Naive B cell (primary cell): Measurements from ENCODE around the gene LPGAT1. TPM values are rescaled to one million over a fixed set of nuclear protein-coding genes. Genes with fewer than 3 reads are reported as not detected.
A peak's percentile ranks its signal among the peaks of the same experiment; 100 is the strongest.
"Not testable (repeated sequence)": the region's sequence is repeated elsewhere in the genome, so short reads cannot be mapped to it uniquely, and the experiment has no call there.

Source experiments
- ATAC-seq, 2 donors: fragments of 150-1000 bp; cut with Tn5 transposase; 2 replicates each; pipeline ENCODE4 v1.10.0; 2021; ENCODE audit warnings: low read depth in 2 of 2, mild to moderate bottlenecking in 2 of 2, moderate library complexity in 2 of 2
- DNase-seq: peaks from one replicate; pipeline ENCODE4 v3.0.0; 2022
- H3K27ac Mint-ChIP-seq, 6 donors: one replicate each; pipeline ENCODE4 v1.8.0; 2020 to 2022; ENCODE audit warnings: mild to moderate bottlenecking in 6 of 6, mixed read lengths in 6 of 6, moderate library complexity in 5 of 6, inconsistent platforms in 2 of 6
- H3K27me3 Mint-ChIP-seq, 3 donors: one replicate each; pipeline ENCODE4 v1.8.0; 2021 to 2022; ENCODE audit warnings: mixed read lengths in 3 of 3, mild to moderate bottlenecking in 1 of 3
- H3K36me3 Mint-ChIP-seq, 2 donors: one replicate each; pipeline ENCODE4 v1.8.0; 2020 to 2022; ENCODE audit warnings: mixed read lengths in 2 of 2, inconsistent platforms in 1 of 2, mild to moderate bottlenecking in 1 of 2
- H3K4me1 Mint-ChIP-seq, 3 donors: one replicate each; pipeline ENCODE4 v1.8.0; 2020 to 2022; ENCODE audit warnings: mixed read lengths in 3 of 3, inconsistent platforms in 1 of 3, mild to moderate bottlenecking in 1 of 3, moderate library complexity in 1 of 3
- H3K4me3 Mint-ChIP-seq, 8 donors: one replicate each; pipeline ENCODE4 v1.8.0; 2020 to 2022; ENCODE audit warnings: mild to moderate bottlenecking in 8 of 8, mixed read lengths in 8 of 8, moderate library complexity in 8 of 8, inconsistent platforms in 2 of 8
- H3K9me3 Mint-ChIP-seq, 7 donors: one replicate each; pipeline ENCODE4 v1.8.0; 2020 to 2022; ENCODE audit warnings: mixed read lengths in 7 of 7, mild to moderate bottlenecking in 5 of 7, inconsistent platforms in 2 of 7, moderate library complexity in 1 of 7
- polyA plus RNA-seq, 6 donors: library from polyadenylated mRNA; unstranded; fragments of 300-500 nt; fragmentation: Illumina TruSeq; gene quantifications; one replicate each; pipeline ENCODE4 v1.2.3, GENCODE V29; 2021; ENCODE audit warnings: low read depth in 6 of 6

Gene LPGAT1
- polyA plus RNA-seq, 6 donors from 2014 or later = 29.1 to 43.4 (median 35.4) TPM

DNA sequence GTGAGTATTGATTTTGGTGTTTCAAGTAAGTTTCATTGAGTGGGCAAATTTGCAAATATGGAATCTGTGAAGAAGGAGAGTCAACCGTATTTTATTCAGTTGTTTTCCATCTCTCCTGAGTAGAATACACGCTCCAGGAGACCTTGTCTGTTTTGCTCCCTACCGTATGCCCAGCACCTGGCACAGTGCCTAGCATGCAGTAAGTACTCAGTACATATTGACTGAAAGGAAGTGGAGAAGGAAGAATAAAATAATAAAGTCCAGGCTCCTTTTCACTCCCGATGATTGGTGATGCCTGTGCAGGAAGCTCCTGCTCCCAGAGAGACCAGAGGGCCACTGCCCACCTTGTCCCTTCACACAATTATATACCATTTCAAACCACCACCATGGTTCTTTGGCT lies 95.8 kb downstream of the LPGAT1 start:
- DNase-seq = no peak
- ATAC-seq = no peak
- Mint-ChIP-seq H3K4me3 (no peak overlapping the region), H3K27me3 (peaks cover 0 to 11% (median 0%) of the 10 kb centered on the region in 3 donors), H3K9me3 (no peaks in the 10 kb centered on the region), H3K36me3 (no peaks in the 10 kb centered on the region), H3K4me1 (peaks cover 10 to 14% (median 13%) of the 10 kb centered on the region in 3 donors), H3K27ac (no peak overlapping the region)

DNA sequence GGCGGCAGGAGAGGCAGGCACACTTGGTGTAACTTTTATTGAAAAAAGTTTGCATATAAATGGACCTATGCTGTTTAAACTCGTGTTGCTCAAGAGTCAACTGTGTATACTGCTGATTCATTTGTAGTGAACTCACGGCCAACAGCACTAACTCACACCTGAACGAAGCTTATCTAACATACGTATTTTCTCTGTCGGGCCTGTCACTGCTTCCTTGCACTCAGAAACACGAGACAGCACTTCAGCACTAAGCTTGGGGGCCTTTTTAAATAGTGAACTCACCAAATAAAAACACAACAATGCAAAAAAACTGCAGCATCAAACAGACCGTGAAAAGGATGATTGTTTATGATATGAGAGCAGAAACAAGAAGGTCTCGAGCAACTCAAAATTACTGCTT lies 96.2 kb downstream of the LPGAT1 start:
- no peak overlapping the region for H3K27ac Mint-ChIP-seq
- peaks cover 0 to 11% (median 0%) of the 10 kb centered on the region in 3 donors for H3K27me3 Mint-ChIP-seq
- DNase-seq = no peak
- H3K4me3 Mint-ChIP-seq = no peak overlapping the region
- H3K36me3 Mint-ChIP-seq = no peaks in the 10 kb centered on the region
- peaks cover 6 to 10% (median 8%) of the 10 kb centered on the region in 3 donors for H3K4me1 Mint-ChIP-seq
- no peaks in the 10 kb centered on the region for H3K9me3 Mint-ChIP-seq
- ATAC-seq = no peak

DNA sequence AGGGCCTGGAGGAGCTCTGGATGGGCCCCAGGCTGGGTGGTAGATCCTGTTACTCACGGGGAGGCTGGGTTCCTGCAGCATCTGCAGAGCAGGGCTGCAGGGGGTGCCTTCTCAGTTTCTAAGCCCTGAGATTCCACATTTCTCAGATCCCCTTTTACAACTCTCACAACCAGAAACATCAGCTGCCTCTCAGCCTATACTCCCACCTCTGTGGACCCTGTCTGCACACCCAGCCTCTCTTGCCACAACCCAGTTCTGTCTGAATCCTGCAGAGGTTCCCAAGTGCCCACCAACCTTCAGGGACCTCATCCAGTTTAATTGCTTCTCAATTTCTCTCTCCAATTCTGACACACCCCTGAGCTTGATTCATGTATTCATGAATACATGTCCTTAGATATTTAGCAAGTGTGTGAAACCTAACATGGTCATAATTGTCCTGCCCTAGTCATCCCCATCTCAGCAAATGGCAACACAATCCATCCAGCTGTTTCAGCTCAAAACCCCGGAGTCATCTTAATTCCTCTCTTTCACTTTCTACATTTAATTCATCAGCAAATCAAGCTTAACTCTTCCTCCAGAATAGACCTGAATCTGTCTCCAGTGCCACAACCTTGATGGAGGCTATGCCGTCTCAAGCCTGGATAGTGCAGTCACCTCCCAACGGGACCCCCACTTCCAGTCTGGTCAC lies 98.1 kb downstream of the LPGAT1 start:
- no peak for DNase-seq
- Mint-ChIP-seq H3K36me3 (no peaks in the 10 kb centered on the region), H3K27ac (peak overlapping the region in 1 of 6 donors; percentile 41), H3K27me3 (peaks cover 0 to 11% (median under 1%) of the 10 kb centered on the region in 3 donors), H3K4me3 (no peak overlapping the region), H3K4me1 (no peaks in the 10 kb centered on the region), H3K9me3 (no peaks in the 10 kb centered on the region)
- no peak for ATAC-seq

DNA sequence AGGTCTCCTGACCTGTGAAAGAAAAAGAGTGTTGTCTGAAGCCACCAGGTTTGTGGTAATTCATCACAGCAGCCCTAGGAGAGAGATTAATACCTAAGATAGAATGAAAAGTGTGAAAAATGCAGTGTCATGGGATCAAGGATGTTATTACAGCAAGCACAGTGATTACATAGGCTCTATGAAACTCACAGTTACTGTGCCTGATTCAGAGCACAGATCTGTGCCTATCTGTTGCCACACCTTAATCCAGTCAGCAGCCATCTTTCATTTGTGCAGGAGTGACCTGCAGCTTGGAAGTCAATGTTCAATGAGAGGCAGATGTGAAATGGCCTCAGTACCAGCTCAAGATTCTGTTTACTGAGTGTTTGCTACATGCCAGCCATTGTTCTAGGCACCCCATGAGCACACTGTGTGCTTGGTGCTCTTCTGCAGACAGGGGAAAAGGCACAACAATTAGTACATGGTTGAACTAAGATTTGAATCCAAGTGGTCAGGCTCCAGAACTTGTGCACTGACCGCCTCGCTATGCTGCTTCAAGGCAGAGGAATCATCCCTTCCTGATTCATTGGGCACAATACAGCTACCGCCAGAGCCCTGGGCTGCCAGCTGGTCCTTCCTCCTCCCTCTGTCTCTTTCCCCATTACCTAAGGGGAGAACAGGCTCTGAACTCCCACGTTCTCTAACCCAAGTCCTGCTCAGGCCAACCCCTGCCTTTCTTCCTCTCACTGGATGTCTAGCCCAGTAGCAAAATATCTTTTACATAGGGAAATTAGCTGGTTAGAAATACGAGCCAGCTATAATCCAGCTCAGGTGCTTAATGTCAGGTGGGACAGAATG lies 98.9 kb downstream of the LPGAT1 start:
- Mint-ChIP-seq H3K4me3 (peak overlapping the region in 1 of 8 donors; percentile 47), H3K27ac (peak overlapping the region in 2 of 6 donors; percentile 24 to 41), H3K27me3 (peaks cover 0 to 11% (median 4%) of the 10 kb centered on the region in 3 donors), H3K4me1 (no peaks in the 10 kb centered on the region), H3K36me3 (no peaks in the 10 kb centered on the region), H3K9me3 (no peaks in the 10 kb centered on the region)
- DNase-seq (no peak), ATAC-seq (no peak)

DNA sequence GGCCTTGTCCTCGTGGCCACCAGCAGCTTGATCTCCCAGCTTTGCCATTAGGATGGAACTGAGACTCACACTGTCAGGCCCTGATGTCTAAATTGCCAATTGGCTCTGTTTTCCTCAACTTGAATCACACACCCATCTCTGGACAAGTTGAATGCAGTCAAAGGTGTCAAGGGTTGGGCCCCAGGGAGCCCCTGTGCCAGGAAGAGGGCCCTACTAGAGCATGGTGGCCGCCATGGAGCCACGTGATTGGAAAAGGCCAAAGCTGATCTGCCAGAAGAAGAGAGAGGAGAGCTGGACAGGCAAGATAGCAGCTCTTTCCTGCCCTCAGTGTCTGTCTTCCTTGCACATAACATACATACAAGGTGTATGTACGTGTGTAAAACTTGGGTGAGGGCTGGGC lies 100.2 kb downstream of the LPGAT1 start:
- no peaks in the 10 kb centered on the region for H3K4me1 Mint-ChIP-seq
- H3K4me3 Mint-ChIP-seq = no peak overlapping the region
- DNase-seq = no peak
- no peak for ATAC-seq
- H3K27ac Mint-ChIP-seq = no peak overlapping the region
- no peaks in the 10 kb centered on the region for H3K36me3 Mint-ChIP-seq
- H3K9me3 Mint-ChIP-seq = no peaks in the 10 kb centered on the region
- peaks cover 0 to 7% (median 4%) of the 10 kb centered on the region in 3 donors for H3K27me3 Mint-ChIP-seq

DNA sequence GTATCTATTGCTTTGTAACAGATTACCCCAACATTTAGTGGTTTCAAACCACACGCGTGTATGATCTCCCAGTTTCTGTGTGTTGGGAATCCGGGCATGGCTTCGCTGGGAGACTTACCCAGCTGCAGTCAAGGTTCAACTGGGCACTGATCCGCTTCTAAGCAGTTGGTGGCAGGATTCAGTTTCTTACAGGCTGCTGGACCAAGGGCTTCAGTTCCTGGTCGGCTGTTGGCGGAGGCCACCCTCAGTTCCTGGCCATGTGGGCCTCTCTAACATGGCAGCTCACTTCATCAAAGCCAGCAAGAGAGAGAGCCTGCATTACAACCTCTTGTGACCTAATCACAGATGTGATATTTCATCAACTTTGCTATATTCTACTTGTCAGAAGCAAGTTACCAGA lies 101.3 kb downstream of the LPGAT1 start:
- H3K9me3 Mint-ChIP-seq = no peaks in the 10 kb centered on the region
- DNase-seq (no peak), ATAC-seq (no peak)
- peaks cover 0 to 4% (median 0%) of the 10 kb centered on the region in 3 donors for H3K27me3 Mint-ChIP-seq
- no peak overlapping the region for H3K27ac Mint-ChIP-seq
- no peaks in the 10 kb centered on the region for H3K36me3 Mint-ChIP-seq
- no peaks in the 10 kb centered on the region for H3K4me1 Mint-ChIP-seq
- no peak overlapping the region for H3K4me3 Mint-ChIP-seq

DNA sequence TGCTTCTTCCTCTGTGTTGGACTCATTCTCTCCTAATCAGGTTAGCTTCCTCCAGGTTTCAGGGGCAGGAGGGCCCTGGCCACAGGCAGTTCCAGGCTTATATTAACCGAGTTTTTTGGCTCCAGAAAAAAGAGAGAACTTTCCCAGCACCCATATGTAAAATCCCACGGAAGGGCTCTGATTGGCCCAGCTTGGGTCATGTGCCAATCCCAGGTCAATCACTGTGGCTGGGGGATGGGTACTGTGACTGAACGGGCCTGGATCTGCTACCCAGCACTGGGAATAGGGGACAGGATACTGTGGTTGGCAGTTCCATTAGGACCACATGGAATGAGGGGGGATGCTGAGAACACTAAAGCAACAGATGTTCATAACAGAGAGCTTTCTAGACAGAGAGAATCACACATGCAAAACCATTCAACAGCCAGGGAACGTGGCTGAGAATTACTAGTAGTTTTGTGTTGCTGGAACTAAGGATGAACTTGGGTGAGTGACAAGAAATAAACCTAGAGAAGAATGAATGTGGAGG lies 104.0 kb downstream of the LPGAT1 start:
- no peaks in the 10 kb centered on the region for H3K36me3 Mint-ChIP-seq
- no peak overlapping the region for H3K4me3 Mint-ChIP-seq
- no peak overlapping the region for H3K27ac Mint-ChIP-seq
- H3K9me3 Mint-ChIP-seq = peaks cover 0 to 4% (median 0%) of the 10 kb centered on the region in 7 donors
- H3K27me3 Mint-ChIP-seq = peaks cover 0 to 9% (median 4%) of the 10 kb centered on the region in 3 donors
- no peaks in the 10 kb centered on the region for H3K4me1 Mint-ChIP-seq
- ATAC-seq (no peak), DNase-seq (no peak)

DNA sequence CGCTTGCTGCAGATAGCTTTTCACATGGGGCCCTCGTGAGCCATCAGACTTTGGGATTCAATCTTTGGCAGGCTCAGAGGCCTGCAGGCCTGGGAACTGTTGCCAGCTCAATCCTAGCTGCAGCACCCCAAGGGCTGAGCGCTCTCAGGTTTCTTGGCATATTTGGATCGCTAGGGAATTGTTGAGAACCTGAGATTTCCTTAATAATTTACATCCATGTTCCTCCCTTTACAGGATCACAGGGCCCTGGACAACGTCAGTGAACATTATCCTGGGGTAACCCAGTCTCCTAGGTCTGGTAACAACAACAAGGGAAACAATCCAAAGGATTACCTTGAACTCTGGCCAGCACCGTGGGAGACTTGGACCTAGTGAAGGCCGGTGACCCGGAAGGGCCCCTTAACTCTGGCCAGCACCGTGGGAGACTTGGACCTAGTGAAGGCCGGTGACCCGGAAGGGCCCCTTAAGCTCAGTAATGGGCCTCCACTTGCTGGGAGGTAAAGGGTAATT lies 105.8 kb downstream of the LPGAT1 start:
- peaks cover 0 to 9% (median 4%) of the 10 kb centered on the region in 3 donors for H3K27me3 Mint-ChIP-seq
- peaks cover 0 to 4% of the 10 kb centered on the region in 2 donors for H3K36me3 Mint-ChIP-seq
- no peak overlapping the region for H3K4me3 Mint-ChIP-seq
- no peak overlapping the region for H3K27ac Mint-ChIP-seq
- DNase-seq (no peak), ATAC-seq (no peak)
- no peaks in the 10 kb centered on the region for H3K4me1 Mint-ChIP-seq
- H3K9me3 Mint-ChIP-seq = peaks cover 0 to 11% (median 6%) of the 10 kb centered on the region in 7 donors

DNA sequence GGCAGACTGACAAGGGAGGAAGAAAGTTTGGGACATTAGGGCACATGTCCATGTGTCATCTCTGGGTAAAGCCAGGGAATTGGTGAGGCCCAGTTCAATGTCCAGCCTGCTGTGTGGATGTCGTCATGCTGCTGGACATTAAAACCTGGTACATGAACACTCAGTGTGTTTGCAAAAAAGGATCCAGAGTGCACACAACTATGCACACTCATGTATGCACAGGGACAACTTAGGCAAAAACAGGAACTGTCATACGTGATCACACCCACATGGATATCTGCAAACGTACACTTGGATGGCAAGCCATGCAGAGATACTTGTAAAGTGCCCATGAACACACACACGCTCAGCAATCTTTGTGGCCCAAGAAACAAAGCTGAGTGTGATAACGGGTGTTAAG lies 107.3 kb downstream of the LPGAT1 start:
- Mint-ChIP-seq H3K4me3 (no peak overlapping the region), H3K27me3 (peaks cover 0 to 9% (median 4%) of the 10 kb centered on the region in 3 donors), H3K36me3 (peaks cover 0 to 6% of the 10 kb centered on the region in 2 donors), H3K27ac (no peak overlapping the region), H3K9me3 (peaks cover 0 to 19% (median 14%) of the 10 kb centered on the region in 7 donors), H3K4me1 (no peaks in the 10 kb centered on the region)
- no peak for ATAC-seq
- no peak for DNase-seq

DNA sequence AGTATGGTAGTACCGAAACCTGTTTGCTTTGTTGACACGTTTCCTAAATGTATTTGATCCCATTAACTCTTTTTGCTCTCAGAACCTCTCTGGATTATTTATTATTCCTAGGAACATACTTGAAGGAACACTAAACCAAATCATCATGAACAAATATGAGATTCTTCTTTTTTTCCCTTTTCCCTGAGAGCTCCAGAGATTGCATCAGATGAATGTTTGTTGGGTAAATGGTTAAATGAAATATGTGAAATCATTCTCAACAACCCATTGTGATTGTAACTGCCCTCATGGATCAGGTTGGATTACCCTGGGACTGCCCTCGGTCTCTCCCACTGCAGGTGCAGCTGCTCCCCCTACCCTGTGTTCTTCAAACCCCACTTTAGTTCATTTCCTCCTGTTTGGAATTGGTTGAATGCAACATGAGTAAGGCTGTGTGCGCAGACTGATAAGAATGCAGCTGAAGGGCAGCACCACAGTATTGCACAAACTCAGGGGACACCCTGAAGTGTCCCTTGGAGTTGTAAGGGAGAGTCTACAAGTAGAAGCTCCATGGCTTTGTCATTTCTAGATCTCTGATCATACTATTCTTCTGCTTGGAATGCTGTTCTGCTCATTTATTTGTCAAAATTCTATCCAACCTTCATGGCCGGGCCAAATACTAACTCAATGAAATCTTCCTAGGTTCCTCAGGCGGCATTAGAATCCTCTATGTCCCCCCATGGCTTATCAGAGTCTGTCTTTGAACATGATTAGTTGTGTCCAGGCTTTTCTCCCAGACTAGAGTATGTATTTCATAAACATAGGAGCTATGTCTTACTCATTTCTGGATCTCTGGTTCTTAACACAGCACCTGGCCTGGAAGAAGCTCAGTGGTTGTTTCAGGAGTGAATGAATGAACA lies 108.0 kb downstream of the LPGAT1 start:
- H3K4me3 Mint-ChIP-seq = no peak overlapping the region
- peaks cover 0 to 19% (median 14%) of the 10 kb centered on the region in 7 donors for H3K9me3 Mint-ChIP-seq
- no peaks in the 10 kb centered on the region for H3K4me1 Mint-ChIP-seq
- H3K27ac Mint-ChIP-seq = peak overlapping the region in 1 of 6 donors; percentile 21
- no peak for DNase-seq
- H3K36me3 Mint-ChIP-seq = peaks cover 0 to 6% of the 10 kb centered on the region in 2 donors
- ATAC-seq = no peak
- peaks cover 0 to 9% (median 4%) of the 10 kb centered on the region in 3 donors for H3K27me3 Mint-ChIP-seq

DNA sequence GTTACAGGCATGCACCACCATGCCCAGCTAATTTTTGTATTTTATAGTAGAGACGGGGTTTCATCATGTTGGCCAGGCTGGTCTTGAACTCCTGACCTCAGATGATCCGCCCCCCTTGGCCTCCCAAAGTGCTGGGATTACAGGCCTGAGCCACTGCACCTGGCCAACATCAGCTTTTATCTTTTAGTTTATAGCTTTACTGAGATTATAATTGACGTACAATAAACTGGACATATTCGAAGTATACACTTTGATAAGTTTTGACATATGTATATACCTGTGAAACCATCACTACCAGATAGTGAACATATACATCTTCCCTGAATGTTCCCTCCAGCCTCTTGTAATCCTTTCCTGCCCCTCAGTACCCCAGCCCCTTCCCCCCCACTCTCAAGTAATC lies 114.0 kb downstream of the LPGAT1 start:
- Mint-ChIP-seq H3K9me3 (peaks cover 0 to 23% (median 15%) of the 10 kb centered on the region in 7 donors), H3K27ac (peak overlapping the region in 1 of 6 donors; percentile 15)
- not testable (repeated sequence) for H3K36me3 Mint-ChIP-seq, H3K27me3 Mint-ChIP-seq, ATAC-seq, H3K4me3 Mint-ChIP-seq, DNase-seq, H3K4me1 Mint-ChIP-seq

DNA sequence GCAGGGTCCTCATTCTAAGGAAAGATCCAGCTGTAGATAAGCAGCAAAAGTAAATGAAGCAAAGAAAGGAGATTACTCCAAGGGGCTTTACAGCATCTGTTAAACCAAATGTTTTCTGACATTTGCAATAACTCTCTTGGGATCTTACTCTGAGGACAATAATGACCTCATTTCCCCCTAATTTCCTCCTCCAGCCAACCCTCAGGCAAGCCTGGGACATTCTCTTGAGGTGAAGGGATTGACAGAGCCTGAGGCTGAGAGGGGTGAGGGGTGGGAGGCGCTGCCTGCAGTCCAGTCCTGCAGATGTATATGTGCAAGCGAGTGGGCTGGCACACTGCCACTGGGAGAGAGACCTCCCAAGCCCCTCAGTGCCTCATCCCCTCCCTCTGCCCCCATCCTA lies 114.6 kb downstream of the LPGAT1 start:
- Mint-ChIP-seq H3K36me3 (peaks cover 0 to 6% of the 10 kb centered on the region in 2 donors), H3K4me1 (peaks cover 0 to 4% (median 0%) of the 10 kb centered on the region in 3 donors), H3K9me3 (peaks cover 0 to 23% (median 14%) of the 10 kb centered on the region in 7 donors), H3K27ac (no peak overlapping the region), H3K4me3 (no peak overlapping the region), H3K27me3 (no peaks in the 10 kb centered on the region)
- ATAC-seq (no peak), DNase-seq (no peak)

DNA sequence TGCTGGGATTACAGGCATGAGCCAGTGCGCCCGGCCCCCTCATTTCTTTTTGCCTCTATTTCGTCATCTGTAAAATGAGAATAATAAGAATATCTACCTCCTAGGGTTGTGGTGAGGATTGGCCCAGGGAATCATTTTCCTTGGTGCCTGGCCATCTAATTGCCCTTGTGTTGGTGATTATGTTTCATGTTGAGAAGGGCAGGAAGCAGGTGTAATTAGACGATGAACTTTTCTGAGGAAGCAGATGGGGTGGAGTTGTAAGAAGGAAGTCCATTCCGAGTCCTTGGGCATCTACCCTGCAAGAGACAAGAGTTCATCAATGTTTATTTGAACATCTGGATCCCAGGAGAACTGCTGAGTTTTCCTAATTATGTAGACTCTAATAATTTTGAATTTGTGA lies 116.4 kb downstream of the LPGAT1 start:
- peaks cover 0 to 5% (median 3%) of the 10 kb centered on the region in 3 donors for H3K4me1 Mint-ChIP-seq
- ATAC-seq (no peak), DNase-seq (no peak)
- no peak overlapping the region for H3K27ac Mint-ChIP-seq
- H3K9me3 Mint-ChIP-seq = peaks cover 0 to 11% (median 3%) of the 10 kb centered on the region in 7 donors
- no peaks in the 10 kb centered on the region for H3K27me3 Mint-ChIP-seq
- H3K36me3 Mint-ChIP-seq = no peaks in the 10 kb centered on the region
- H3K4me3 Mint-ChIP-seq = no peak overlapping the region
